ENCODE measurements around the gene NEURL1.

Gene NEURL1

DNA sequence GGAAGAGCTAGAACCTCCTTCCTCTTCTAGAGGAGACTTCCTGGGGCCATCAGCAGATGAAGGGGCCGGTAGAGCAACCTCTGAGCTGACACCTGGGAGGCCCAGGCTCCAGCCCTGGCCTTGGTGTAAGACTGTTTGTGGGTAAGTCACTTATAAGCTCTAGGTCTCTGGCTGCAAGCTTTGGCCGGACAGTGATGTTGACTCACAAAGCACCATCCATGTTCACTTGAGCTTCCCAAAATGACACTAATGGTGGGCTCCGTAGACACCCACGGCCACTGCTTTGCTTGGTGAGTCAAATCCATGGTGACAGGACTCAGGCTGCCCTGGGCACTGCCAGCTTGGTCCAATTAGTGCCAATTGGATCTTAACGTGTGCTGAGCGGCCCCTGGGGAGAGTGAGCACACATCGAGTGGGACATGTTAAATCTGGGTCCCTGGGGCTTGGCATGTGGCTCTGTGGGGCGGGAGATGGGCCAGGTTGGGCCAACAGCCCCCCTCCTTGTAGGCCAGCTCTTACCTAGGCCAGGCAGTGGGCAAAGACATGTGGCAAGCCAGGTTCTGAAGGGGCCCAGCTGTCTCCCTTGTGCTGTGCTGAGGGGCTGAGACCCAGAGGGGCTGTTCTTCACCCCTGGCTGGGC, 16.7 kb downstream of the NEURL1 start:
- Histone ChIP-seq H3K27me3 (ENCODE audit: insufficient read depth, low read length, poor library complexity, severe bottlenecking) (no peaks in the 10 kb centered on the region), H3K9me2 (replicated peaks; ENCODE audit: low read depth, low read length) (no peaks in the 10 kb centered on the region), H3K4me1 (ENCODE audit: insufficient read depth, low read length, poor library complexity, severe bottlenecking) (no peaks in the 10 kb centered on the region), H3K79me2 (ENCODE audit: insufficient read depth, low read length) (no peaks in the 10 kb centered on the region), H3K4me2 (ENCODE audit: low read depth, low read length, poor library complexity, severe bottlenecking) (no peak overlapping the region), H2AFZ (ENCODE audit: low read length) (no peak overlapping the region), H3K9ac (ENCODE audit: low read depth, low read length, poor library complexity, severe bottlenecking) (no peak overlapping the region), H4K20me1 (ENCODE audit: insufficient read depth, low read length, poor library complexity, severe bottlenecking) (no peaks in the 10 kb centered on the region), H3K9me3 (ENCODE audit: insufficient read depth, low read depth, low read length) (no peaks in the 10 kb centered on the region), H3K36me3 (ENCODE audit: insufficient read depth, low read length) (no peaks in the 10 kb centered on the region), H3F3A (ENCODE audit: low read depth) (no peaks in the 10 kb centered on the region), H3K4me3 (ENCODE audit: low read length, poor library complexity, severe bottlenecking) (no peak overlapping the region)
- TF ChIP-seq EZH2phosphoT487 (IDR thresholded peaks at IDR 0.05; ENCODE audit: borderline replicate concordance): no peak
- TF ChIP-seq, protein P1, sequence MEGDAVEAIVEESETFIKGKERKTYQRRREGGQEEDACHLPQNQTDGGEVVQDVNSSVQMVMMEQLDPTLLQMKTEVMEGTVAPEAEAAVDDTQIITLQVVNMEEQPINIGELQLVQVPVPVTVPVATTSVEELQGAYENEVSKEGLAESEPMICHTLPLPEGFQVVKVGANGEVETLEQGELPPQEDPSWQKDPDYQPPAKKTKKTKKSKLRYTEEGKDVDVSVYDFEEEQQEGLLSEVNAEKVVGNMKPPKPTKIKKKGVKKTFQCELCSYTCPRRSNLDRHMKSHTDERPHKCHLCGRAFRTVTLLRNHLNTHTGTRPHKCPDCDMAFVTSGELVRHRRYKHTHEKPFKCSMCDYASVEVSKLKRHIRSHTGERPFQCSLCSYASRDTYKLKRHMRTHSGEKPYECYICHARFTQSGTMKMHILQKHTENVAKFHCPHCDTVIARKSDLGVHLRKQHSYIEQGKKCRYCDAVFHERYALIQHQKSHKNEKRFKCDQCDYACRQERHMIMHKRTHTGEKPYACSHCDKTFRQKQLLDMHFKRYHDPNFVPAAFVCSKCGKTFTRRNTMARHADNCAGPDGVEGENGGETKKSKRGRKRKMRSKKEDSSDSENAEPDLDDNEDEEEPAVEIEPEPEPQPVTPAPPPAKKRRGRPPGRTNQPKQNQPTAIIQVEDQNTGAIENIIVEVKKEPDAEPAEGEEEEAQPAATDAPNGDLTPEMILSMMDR (conservative IDR thresholded peaks at IDR 0.05; ENCODE audit: low read length): no peak

DNA sequence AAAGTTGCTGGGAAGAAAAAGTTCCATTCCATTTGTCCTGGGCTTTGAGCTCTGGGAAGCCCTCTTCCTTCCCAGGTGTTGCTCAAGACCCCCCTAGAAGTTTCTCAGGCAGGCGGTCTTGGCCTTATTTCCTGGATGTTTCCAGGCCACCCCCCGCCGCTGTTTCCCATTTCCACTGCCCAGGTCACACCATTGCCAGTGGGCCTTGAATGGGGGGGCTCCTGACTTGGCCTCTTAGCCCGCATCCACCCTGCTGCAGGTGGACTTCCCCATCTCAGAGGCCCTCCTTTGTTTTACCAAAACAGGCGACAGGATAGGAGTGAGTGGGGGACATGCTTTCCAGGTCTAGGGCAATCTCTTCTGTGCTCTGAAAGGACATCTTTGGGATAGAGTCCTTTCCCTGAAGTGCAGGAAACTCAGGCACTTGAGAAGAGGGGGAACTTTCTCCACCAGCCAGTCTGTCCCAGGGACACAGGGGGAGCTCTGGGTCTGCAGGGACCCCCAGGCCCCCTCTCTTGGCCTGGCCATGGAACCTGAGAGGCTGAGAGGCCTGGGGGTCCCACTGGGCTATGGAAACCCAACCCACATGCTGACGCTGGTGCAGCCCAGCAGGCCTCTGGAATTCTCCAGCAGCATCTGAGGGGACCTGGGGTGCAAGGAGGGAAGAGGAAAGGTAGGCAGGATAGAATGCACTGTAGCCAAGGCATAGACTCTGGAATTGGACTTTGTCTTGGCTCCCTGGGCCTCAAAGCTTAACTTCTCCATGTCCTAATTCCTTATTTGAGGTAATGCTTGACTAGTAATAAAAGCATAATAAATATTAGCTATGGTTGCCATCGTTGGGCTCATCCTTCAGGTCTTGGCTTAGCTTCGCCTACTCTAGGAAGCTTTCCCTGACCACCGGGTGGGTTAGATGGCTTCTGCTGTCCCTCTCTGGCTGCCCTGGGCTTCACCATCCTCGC, 17.6 kb downstream of the NEURL1 start:
- no peak overlapping the region for H3K9ac ChIP-seq (ENCODE audit: low read depth, low read length, poor library complexity, severe bottlenecking)
- H3K9me2 ChIP-seq (replicated peaks; ENCODE audit: low read depth, low read length): no peaks in the 10 kb centered on the region
- TF ChIP-seq, protein P1 (conservative IDR thresholded peaks at IDR 0.05; ENCODE audit: low read length): no peak
- no peak for TF ChIP-seq EZH2phosphoT487 (IDR thresholded peaks at IDR 0.05; ENCODE audit: borderline replicate concordance)
- no peak overlapping the region for H3K4me2 ChIP-seq (ENCODE audit: low read depth, low read length, poor library complexity, severe bottlenecking)
- no peaks in the 10 kb centered on the region for H3F3A ChIP-seq (ENCODE audit: low read depth)
- H3K79me2 ChIP-seq (ENCODE audit: insufficient read depth, low read length): no peaks in the 10 kb centered on the region
- H3K9me3 ChIP-seq (ENCODE audit: insufficient read depth, low read depth, low read length): no peaks in the 10 kb centered on the region
- no peaks in the 10 kb centered on the region for H4K20me1 ChIP-seq (ENCODE audit: insufficient read depth, low read length, poor library complexity, severe bottlenecking)
- no peaks in the 10 kb centered on the region for H3K36me3 ChIP-seq (ENCODE audit: insufficient read depth, low read length)
- no peak overlapping the region for H3K4me3 ChIP-seq (ENCODE audit: low read length, poor library complexity, severe bottlenecking)
- H3K4me1 ChIP-seq (ENCODE audit: insufficient read depth, low read length, poor library complexity, severe bottlenecking): no peaks in the 10 kb centered on the region
- no peaks in the 10 kb centered on the region for H3K27me3 ChIP-seq (ENCODE audit: insufficient read depth, low read length, poor library complexity, severe bottlenecking)
- no peak overlapping the region for H2AFZ ChIP-seq (ENCODE audit: low read length)

DNA sequence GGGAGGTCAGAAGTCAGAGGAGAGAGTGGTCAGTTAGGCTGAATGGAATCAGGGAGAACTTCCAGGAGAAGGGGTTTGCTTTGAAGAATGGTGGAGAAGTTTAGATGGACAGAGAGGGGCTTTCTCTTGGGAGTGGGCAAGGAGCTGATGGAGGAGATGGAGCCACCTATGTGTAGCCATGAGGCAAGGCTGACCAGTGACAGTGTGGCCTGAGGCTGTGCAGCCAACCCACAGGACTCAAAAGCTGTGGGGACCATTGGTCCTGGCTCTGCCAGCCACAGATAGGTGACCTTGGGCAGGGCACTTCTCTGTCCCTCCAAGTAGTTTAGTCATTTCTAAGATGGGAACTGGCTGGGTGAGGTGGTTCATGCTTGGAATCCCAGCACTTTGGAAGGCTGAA, 18.7 kb downstream of the NEURL1 start:
- H3K27me3 ChIP-seq (ENCODE audit: insufficient read depth, low read length, poor library complexity, severe bottlenecking): no peaks in the 10 kb centered on the region
- no peaks in the 10 kb centered on the region for H3K79me2 ChIP-seq (ENCODE audit: insufficient read depth, low read length)
- no peaks in the 10 kb centered on the region for H3K36me3 ChIP-seq (ENCODE audit: insufficient read depth, low read length)
- H3F3A ChIP-seq (ENCODE audit: low read depth): no peaks in the 10 kb centered on the region
- no peak overlapping the region for H3K4me3 ChIP-seq (ENCODE audit: low read length, poor library complexity, severe bottlenecking)
- no peaks in the 10 kb centered on the region for H4K20me1 ChIP-seq (ENCODE audit: insufficient read depth, low read length, poor library complexity, severe bottlenecking)
- no peaks in the 10 kb centered on the region for H3K9me3 ChIP-seq (ENCODE audit: insufficient read depth, low read depth, low read length)
- TF ChIP-seq EZH2phosphoT487 (IDR thresholded peaks at IDR 0.05; ENCODE audit: borderline replicate concordance): no peak
- TF ChIP-seq, protein P1 (conservative IDR thresholded peaks at IDR 0.05; ENCODE audit: low read length): no peak
- H3K4me2 ChIP-seq (ENCODE audit: low read depth, low read length, poor library complexity, severe bottlenecking): no peak overlapping the region
- H3K9ac ChIP-seq (ENCODE audit: low read depth, low read length, poor library complexity, severe bottlenecking): no peak overlapping the region
- H2AFZ ChIP-seq (ENCODE audit: low read length): no peak overlapping the region
- no peaks in the 10 kb centered on the region for H3K9me2 ChIP-seq (replicated peaks; ENCODE audit: low read depth, low read length)
- H3K4me1 ChIP-seq (ENCODE audit: insufficient read depth, low read length, poor library complexity, severe bottlenecking): no peaks in the 10 kb centered on the region
